Caki2 (cell line): ENCODE results near the gene PNLIPRP1. TPM values are rescaled to one million over a fixed set of nuclear protein-coding genes. Genes with fewer than 3 reads are reported as not detected.

ENCODE experiments used
- DNase-seq: peaks from one replicate; pipeline ENCODE4 v3.0.0-alpha.2; 2015; ENCODE audit warnings: low read depth
- in situ Hi-C: cut with HindIII; loops from 2 replicates; pipeline ENCODE4 v1.10.0; 2016; ENCODE audit warnings: low sequenced_read_pairs, low pct_unique_long_range_greater_than_20kb, mixed read lengths
- total RNA-seq: library from RNA; depleted of rRNA; stranded (reverse); fragments of >200 nt; shearing (Covaris generic); gene quantifications from 2 replicates; pipeline ENCODE4 v1.2.3, GENCODE V29; 2014; ENCODE audit warnings: low replicate concordance; rRNA removed

Gene PNLIPRP1
- total RNA-seq, 1 experiment from 2014 or later, result not detected

DNA sequence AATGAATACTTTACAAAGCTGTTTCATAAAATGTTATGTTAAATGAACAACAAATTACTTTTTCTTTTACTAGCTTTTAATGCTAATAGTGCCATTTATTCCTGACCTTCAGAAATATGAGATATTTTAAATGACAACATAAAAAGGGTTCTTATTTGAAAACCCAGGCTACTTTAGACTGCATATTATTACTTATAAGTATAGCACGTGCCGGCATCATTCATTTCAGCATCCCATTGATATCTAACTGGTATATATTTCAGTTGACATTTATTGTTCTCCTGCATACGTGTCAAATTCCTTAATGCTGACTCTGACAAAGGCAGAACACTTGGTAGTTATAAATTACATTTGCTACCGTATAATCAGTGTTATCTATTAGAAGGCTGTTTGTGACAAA is 65.3 kb downstream of the PNLIPRP1 start:
- in situ Hi-C loops, result no loop called here
- DNase-seq, result no peak

GRCh38 chr10:116657863-116658551 is 67.2 kb downstream of the PNLIPRP1 start:
- DNase-seq, result no peak
- in situ Hi-C loops, result no loop called here

Other genes starting within 250 kb of the PNLIPRP1 start
- not detected in 2 replicates for gene PNLIPRP3, start 163.1 kb upstream of the PNLIPRP1 start, total RNA-seq
- gene PNLIP, start 45.0 kb upstream of the PNLIPRP1 start, total RNA-seq, result not detected in 2 replicates
- 1.4 TPM in 1 of 2 replicates, not detected in the other for gene PNLIPRP2, start 30.0 kb downstream of the PNLIPRP1 start, total RNA-seq
- 18.1 and 23.4 TPM in 2 replicates for gene HSPA12A, start 151.6 kb downstream of the PNLIPRP1 start, total RNA-seq